DND-41 (cell line): Measurements from ENCODE around the gene SPINT4.
"Not testable (repeated sequence)": the region's sequence is repeated elsewhere in the genome, so short reads cannot be mapped to it uniquely, and the experiment has no call there.

ENCODE experiments used
- ATAC-seq: fragments of 200-7000 bp; cut with Tn5 transposase; 3 replicates; pipeline ENCODE4 v1.9.1; 2021; ENCODE audit warnings: low read depth; ENCODE audit not compliant: insufficient read depth
- DNase-seq: peaks from one replicate; pipeline ENCODE4 v3.0.0-alpha.2; 2020
- H2AFZ ChIP-seq: 2 replicates; pipeline ENCODE4 v1.6.0; 2012; ENCODE audit warnings: low read depth, low read length
- H3K27ac ChIP-seq: 2 replicates; pipeline ENCODE4 v1.5.1; 2012; ENCODE audit warnings: low read length, inconsistent platforms
- H3K27me3 ChIP-seq: fragments of 200-600 bp; sonication (generic); 2 replicates; pipeline ENCODE4 v1.6.0; 2012; ENCODE audit warnings: low read length, mild to moderate bottlenecking, inconsistent platforms; ENCODE audit not compliant: insufficient read depth, poor library complexity
- H3K36me3 ChIP-seq: 2 replicates; pipeline ENCODE4 v1.5.1; 2012; ENCODE audit warnings: low read length, inconsistent platforms; ENCODE audit not compliant: insufficient read depth
- H3K4me1 ChIP-seq: 2 replicates; pipeline ENCODE4 v1.5.1; 2012; ENCODE audit warnings: mild to moderate bottlenecking, low read length; ENCODE audit not compliant: insufficient read depth
- H3K4me2 ChIP-seq: 2 replicates; pipeline ENCODE4 v1.6.0; 2012; ENCODE audit warnings: mild to moderate bottlenecking, moderate library complexity, low read length, inconsistent platforms; ENCODE audit not compliant: insufficient read depth
- H3K4me3 ChIP-seq, 2 experiments: fragments of 200-600 bp in 1 of 2; shearing (Covaris generic) in 1 of 2; 2 replicates each; pipeline ENCODE4 v1.5.1; 2012 to 2016; ENCODE audit warnings: inconsistent platforms in 2 of 2, low read length in 2 of 2, mild to moderate bottlenecking in 2 of 2, low read depth in 1 of 2, moderate library complexity in 1 of 2
- H3K79me2 ChIP-seq: 2 replicates; pipeline ENCODE4 v1.6.0; 2012; ENCODE audit warnings: low read length, inconsistent platforms; ENCODE audit not compliant: insufficient read depth
- H3K9ac ChIP-seq: 2 replicates; pipeline ENCODE4 v1.6.0; 2012; ENCODE audit warnings: low read depth, mild to moderate bottlenecking, inconsistent platforms, low read length, moderate library complexity
- H3K9me3 ChIP-seq: 2 replicates; pipeline ENCODE4 v1.5.1; 2012; ENCODE audit warnings: low read length, moderate library complexity, mild to moderate bottlenecking, inconsistent platforms; ENCODE audit not compliant: insufficient read depth, severe bottlenecking
- H4K20me1 ChIP-seq: 2 replicates; pipeline ENCODE4 v1.6.0; 2012; ENCODE audit warnings: low read length; ENCODE audit not compliant: insufficient read depth
- CTCF ChIP-seq: IDR thresholded peaks from 2 replicates; pipeline ENCODE4 v1.5.1; 2012; ENCODE audit warnings: borderline replicate concordance, low read length, moderate library complexity, mild to moderate bottlenecking; ENCODE audit not compliant: poor library complexity, severe bottlenecking; ENCODE audit errors: extremely low read depth
- EZH2 ChIP-seq: IDR thresholded peaks from 3 replicates; pipeline ENCODE4 v1.6.1; 2012; ENCODE audit warnings: borderline replicate concordance, low read depth, mild to moderate bottlenecking, moderate library complexity, low read length, inconsistent platforms; ENCODE audit not compliant: severe bottlenecking

Gene SPINT4

GRCh38 chr20:45761966-45762365 is 39.8 kb downstream of the SPINT4 start:
- peaks cover 11% of the 10 kb centered on the region for H3K27me3 ChIP-seq
- DNase-seq, H2AFZ ChIP-seq, H3K4me1 ChIP-seq, H3K9me3 ChIP-seq, H3K79me2 ChIP-seq, ATAC-seq, H3K4me3 ChIP-seq, H3K9ac ChIP-seq, H3K27ac ChIP-seq, H4K20me1 ChIP-seq, H3K36me3 ChIP-seq, H3K4me2 ChIP-seq: not testable (repeated sequence)

- H3K4me3 ChIP-seq, H3K36me3 ChIP-seq, H4K20me1 ChIP-seq, H2AFZ ChIP-seq, H3K9me3 ChIP-seq, ATAC-seq, H3K4me2 ChIP-seq, H3K4me1 ChIP-seq, H3K79me2 ChIP-seq, H3K27ac ChIP-seq, H3K9ac ChIP-seq, DNase-seq: not testable (repeated sequence)
- H3K27me3 ChIP-seq: peaks cover 18% of the 10 kb centered on the region
Measured at GRCh38 chr20:45764618-45765282, 42.6 kb downstream of the SPINT4 start.

- H3K36me3 ChIP-seq: no peaks in the 10 kb centered on the region
- no peak for DNase-seq
- H3K4me3 ChIP-seq: no peak overlapping the region
- TF ChIP-seq EZH2: no peak
- TF ChIP-seq CTCF: no peak
- no peaks in the 10 kb centered on the region for H3K9me3 ChIP-seq
- no peaks in the 10 kb centered on the region for H3K79me2 ChIP-seq
- no peak for ATAC-seq
- no peaks in the 10 kb centered on the region for H3K4me1 ChIP-seq
- no peak overlapping the region for H3K4me2 ChIP-seq
- H3K27me3 ChIP-seq: peaks cover 18% of the 10 kb centered on the region
- H2AFZ ChIP-seq: no peak overlapping the region
- H3K27ac ChIP-seq: no peak overlapping the region
- H3K9ac ChIP-seq: no peak overlapping the region
- no peaks in the 10 kb centered on the region for H4K20me1 ChIP-seq
Measured at GRCh38 chr20:45765307-45765875, 43.2 kb downstream of the SPINT4 start.

GRCh38 chr20:45765980-45766379 is 43.8 kb downstream of the SPINT4 start:
- no peak overlapping the region for H3K4me3 ChIP-seq
- no peaks in the 10 kb centered on the region for H4K20me1 ChIP-seq
- no peak overlapping the region for H2AFZ ChIP-seq
- H3K9me3 ChIP-seq: no peaks in the 10 kb centered on the region
- TF ChIP-seq CTCF (no peak), EZH2 (no peak)
- H3K9ac ChIP-seq: no peak overlapping the region
- no peak overlapping the region for H3K4me2 ChIP-seq
- DNase-seq (no peak), ATAC-seq (no peak)
- H3K36me3 ChIP-seq: no peaks in the 10 kb centered on the region
- peaks cover 18% of the 10 kb centered on the region for H3K27me3 ChIP-seq
- H3K4me1 ChIP-seq: peaks cover 2% of the 10 kb centered on the region
- H3K79me2 ChIP-seq: no peaks in the 10 kb centered on the region
- no peak overlapping the region for H3K27ac ChIP-seq
